GM13977 (cell line): Measurements from ENCODE around the gene EFEMP2.

Experiments used
- DNase-seq: peaks from one replicate; pipeline ENCODE4 v3.0.0; 2012; ENCODE audit warnings: low spot score
- CTCF ChIP-seq: IDR thresholded peaks from 2 replicates; pipeline ENCODE4 v1.5.1; 2012; ENCODE audit warnings: mild to moderate bottlenecking, control low read depth; ENCODE audit not compliant: insufficient read depth; ENCODE audit errors: extremely low read depth, missing control alignments
- in situ Hi-C: fragments of 300-500 bp; cut with MboI; formaldehyde crosslinking; loops from one replicate; pipeline ENCODE4 v1.12.0; 2022; ENCODE audit warnings: low sequenced_read_pairs, low pct_unique_long_range_greater_than_20kb, mixed read lengths, inconsistent platforms; ENCODE audit not compliant: unreplicated experiment

Gene EFEMP2

DNA sequence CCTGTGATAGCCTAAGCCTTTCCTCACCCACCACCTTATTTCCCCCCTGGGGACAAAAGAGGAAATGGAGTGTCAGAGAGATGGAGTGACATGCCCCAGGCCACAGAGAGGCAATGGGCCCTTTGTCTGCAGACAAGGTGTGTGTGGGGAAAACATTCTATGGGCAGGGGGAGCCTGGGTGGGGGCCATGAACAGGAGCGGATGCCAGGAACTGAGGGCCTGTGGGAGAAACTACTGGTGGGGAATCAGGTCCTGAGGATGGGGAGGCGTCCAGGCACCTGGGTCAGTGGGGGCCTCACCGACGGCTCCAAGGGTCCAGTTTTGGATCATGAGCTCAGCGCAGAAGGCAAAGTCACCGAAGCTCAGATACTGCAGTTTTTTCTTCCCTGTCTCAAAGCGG, 12.6 kb upstream of the EFEMP2 start:
- no peak for DNase-seq
- TF ChIP-seq CTCF = no peak
- in situ Hi-C loops = no loop called here

DNA sequence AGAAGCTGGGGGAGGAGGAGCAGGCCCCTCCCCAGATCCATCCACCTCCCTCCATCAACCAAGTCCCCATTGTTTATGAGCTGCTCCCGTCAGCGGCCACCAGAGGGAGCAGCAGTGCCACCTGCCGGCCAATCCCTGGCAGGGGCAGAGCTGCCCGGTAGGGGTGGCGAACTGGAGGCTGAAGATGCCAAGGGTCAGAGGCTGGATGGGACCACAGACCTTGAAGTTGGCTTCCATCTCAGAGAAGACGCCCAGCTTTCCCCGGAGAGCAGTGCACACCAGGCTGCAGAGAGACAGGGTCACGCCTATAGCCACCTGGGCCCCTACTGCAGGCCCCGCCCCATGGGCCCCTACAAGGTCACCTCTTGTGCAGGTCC, 12.1 kb upstream of the EFEMP2 start:
- in situ Hi-C loops = loop anchor here (5.0 kb wide), 1 partner anchor 103 kb away; no protein-coding TSS in a partner anchor
- DNase-seq = peak; percentile 87
- TF ChIP-seq CTCF = peak; percentile 100

DNA sequence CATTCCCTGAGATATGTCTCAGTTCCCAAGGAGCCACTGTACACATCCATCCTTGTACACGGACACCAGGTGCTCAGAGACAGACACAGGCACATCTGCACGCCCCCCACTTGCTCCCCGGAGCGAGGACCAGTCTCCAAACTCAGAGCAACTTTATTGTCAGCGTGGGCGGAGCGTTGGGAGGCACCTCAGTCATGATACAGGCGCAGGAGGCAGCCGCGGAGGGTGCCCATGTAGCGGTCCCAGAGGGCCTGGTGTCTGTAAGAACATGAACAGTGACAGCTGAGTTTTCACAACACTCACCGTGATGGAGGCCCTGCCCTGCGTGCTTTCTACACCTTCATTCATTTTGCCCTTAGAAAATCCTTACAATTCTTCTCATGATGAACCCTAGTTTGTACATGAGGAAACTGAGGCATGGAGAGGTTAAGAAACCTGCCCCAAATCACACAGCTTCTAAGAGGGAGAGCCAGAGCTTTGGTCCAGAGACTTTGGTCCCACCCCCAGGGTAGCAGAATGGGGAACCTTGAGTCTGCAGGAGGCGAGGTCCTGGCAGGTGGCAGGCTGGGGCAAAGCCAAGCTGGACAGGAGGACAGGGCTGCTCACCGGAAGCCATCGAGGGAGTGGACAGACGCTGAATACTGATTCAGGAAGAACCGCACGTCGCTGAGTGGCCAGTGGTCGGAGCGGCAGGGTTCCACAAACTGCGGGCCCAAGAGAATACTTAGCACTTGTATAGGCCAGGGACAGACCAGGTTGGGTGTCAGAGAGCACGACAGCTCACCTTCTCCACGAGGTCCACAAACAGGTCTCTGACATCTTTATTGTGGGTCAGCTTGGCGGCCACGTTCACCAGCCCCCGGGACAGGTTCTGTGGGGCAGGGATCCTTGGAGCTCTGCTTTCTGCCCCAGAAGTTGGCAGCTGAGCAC, 11.5 kb upstream of the EFEMP2 start:
- peak; percentile 18 for TF ChIP-seq CTCF
- no peak for DNase-seq
- in situ Hi-C loops = loop anchor here (5.0 kb wide), 1 partner anchor 103 kb away; no protein-coding TSS in a partner anchor

DNA sequence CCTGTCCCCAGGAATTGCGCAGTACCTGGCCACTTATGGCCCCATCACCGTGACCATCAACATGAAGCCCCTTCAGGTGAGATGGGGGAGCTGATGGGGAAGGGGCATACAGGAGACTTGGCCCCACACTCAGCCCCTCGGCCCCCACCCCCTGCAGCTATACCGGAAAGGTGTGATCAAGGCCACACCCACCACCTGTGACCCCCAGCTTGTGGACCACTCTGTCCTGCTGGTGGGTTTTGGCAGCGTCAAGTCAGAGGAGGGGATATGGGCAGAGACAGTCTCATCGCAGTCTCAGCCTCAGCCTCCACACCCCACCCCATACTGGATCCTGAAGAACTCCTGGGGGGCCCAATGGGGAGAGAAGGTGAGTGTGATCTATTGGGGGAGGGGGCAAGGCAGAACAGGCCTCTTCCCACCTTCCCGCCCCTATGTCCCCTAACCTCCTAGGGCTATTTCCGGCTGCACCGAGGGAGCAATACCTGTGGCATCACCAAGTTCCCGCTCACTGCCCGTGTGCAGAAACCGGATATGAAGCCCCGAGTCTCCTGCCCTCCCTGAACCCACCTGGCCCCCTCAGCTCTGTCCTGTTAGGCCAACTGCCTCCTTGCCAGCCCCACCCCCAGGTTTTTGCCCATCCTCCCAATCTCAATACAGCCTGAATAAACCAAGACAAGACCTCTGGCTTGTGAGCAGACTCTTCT, 10.6 kb upstream of the EFEMP2 start:
- DNase-seq = no peak
- TF ChIP-seq CTCF = no peak
- in situ Hi-C loops = loop anchor here (5.0 kb wide), 1 partner anchor 104 kb away; no protein-coding TSS in a partner anchor

DNA sequence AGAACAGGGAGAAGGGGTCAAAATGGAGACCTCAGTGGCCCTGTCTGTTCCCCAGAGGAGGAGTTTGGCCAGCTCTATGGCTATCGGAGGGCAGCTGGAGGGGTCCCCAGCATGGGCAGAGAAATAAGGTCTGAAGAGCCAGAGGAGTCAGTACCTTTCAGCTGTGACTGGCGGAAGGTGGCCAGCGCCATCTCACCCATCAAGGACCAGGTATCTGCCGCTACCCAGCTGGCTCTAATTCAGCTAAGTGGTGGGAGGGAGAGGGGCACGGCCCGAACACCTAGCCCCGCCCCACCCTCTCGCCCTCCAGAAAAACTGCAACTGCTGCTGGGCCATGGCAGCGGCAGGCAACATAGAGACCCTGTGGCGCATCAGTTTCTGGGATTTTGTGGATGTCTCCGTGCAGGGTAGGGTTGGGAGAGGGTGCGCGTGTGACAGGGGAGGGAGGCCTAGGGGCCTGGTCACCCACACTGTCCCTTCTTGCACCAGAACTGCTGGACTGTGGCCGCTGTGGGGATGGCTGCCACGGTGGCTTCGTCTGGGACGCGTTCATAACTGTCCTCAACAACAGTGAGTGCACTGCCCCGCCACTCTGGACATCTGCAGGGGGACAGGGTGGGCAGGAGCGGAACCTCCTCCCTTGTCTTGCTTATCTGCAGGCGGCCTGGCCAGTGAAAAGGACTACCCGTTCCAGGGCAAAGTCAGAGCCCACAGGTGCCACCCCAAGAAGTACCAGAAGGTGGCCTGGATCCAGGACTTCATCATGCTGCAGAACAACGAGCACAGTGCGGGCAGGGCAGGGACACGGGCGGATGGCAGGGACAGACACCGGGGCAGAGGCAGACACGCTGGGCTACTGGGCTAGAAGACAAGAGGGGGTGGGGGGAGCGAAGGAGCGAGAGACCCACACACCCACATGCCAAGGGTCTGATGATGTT, 9.8 kb upstream of the EFEMP2 start:
- DNase-seq = no peak
- in situ Hi-C loops = loop anchor here (5.0 kb wide), 1 partner anchor 105 kb away; no protein-coding TSS in a partner anchor
- no peak for TF ChIP-seq CTCF

DNA sequence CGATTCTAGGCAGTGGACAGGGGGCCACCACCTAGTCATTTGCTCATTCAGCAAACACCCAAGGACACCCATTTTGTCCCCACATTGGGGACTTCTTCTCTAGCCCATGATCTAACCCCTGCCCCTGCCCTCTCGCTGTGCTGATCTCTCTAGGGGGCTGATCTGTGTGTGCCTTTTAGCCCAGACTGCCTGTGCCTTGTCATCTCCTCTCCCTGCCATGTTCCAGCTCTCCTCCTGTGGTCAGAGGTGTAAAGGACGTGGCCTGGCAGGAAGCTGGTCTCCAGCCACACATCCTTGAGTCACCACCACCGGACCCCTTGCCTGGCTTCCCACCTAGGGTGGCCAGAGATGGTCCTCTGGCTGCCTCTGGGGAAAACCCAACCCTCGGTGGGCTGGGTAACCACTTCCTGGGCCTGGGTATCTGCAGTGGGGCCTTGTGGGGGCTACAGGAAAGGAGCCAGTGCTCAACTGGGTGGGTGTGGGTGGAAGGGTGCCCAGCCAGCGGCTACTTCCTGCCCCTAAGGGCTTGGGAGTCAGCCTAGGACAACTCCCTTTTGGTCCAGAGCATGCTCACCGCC, 8.3 kb upstream of the EFEMP2 start:
- no peak for DNase-seq
- in situ Hi-C loops = loop anchor here (5.0 kb wide), 1 partner anchor 106 kb away; no protein-coding TSS in a partner anchor

More for the DNA sequence above, 8.3 kb upstream of the EFEMP2 start:
- TF ChIP-seq CTCF = no peak
